Stimulated activated CD4-positive, alpha-beta T cell treated with anti-CD3 and anti-CD28 coated beads, Interleukin-15, amount 100 ng/mL, for 48 hours (primary cell): ENCODE data around the gene FRMPD4.

Experiments
- DNase-seq, 2 donors: peaks; one replicate each; pipeline ENCODE4 v3.0.0-alpha.2; 2020; ENCODE audit warnings: low read depth in 2 of 2

Gene FRMPD4

DNA sequence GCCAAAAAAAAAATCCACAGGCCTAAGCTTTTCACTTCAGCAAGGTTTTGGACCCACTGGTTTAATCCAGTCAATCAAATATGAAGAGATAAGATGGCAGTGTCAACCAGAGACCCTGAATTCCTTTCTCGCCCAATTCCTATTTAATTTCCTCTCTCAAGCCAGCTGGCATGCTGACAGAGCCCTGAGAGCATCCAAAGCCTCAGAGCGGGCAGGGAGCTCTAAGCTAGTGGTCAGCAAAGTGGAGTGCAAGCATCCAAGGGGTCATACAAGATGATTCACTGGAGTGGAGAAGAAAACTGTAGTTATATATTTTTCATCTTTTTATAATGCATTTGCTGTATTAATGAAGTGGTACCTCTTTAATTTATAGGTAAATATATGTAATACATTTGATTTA lies 615.1 kb downstream of the FRMPD4 start:
- no peak for DNase-seq

DNA sequence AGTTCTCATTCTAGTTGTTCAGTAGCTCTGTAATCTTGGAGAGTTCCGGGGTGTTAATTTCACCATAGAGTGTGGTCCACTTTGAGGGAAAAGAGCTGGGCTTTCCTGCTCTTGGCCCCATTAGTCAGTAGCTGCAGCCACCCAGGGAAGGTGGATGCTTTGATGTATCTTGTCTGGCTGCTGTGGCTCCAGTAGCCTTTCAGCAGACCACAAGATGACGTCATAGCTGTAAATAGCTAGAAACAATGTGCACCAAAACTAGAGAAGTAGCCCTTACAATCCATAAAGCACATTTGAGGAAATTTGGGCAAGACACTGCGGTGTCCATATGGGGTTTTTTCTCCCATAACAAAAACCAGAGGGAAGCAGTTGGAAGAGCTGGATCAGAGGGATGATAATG lies 620.0 kb downstream of the FRMPD4 start:
- no peak for DNase-seq

- no peak for DNase-seq
Measured at GRCh38 chrX:12767856-12768255, 629.6 kb downstream of the FRMPD4 start.

DNA sequence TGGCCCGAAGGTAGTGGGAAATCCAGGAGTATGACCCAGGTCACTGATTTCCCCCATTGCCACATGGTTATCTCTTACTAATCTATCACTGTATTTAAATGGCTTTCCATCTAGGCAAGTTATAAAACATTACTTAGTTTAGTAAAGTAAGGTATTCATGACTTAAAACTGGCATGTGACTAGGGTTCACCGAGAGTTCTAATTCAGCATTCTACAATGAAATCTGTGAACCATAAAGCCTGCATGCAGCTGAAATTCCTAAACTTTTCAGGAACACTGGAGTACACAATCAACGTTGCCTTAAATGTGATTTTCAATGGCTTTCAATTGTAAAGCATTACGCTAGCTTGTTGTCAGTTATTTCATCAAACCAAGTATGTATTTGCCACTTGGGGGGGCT lies 630.2 kb downstream of the FRMPD4 start:
- no peak for DNase-seq

- no peak for DNase-seq
Measured at GRCh38 chrX:12770440-12770839, 632.2 kb downstream of the FRMPD4 start.

GRCh38 chrX:12771445-12772069 lies 633.3 kb downstream of the FRMPD4 start:
- peak; percentile 40 to 72 for DNase-seq
